ENCODE measurements around the gene DIAPH3. TPM values are rescaled to one million over a fixed set of nuclear protein-coding genes. Genes with fewer than 3 reads are reported as not detected.
"Not testable (repeated sequence)": the region's sequence is repeated elsewhere in the genome, so short reads cannot be mapped to it uniquely, and the experiment has no call there.

Gene DIAPH3
- polyA plus RNA-seq, 3 donors from 2014 or later: 0.03 to 0.25 TPM; not detected in 1

GRCh38 chr13:60061737-60062136 is 102.0 kb downstream of the DIAPH3 start:
- H3K27ac Mint-ChIP-seq: no peak overlapping the region
- DNase-seq: no peak
- peaks cover 0 to 5% (median 0%) of the 10 kb centered on the region in 6 donors for H3K9me3 Mint-ChIP-seq
- H3K27me3 Mint-ChIP-seq (ENCODE audit: low read depth in 3 of 3): no peaks in the 10 kb centered on the region
- no peaks in the 10 kb centered on the region for H3K4me1 Mint-ChIP-seq
- H3K4me3 Mint-ChIP-seq: no peak overlapping the region
- H3K36me3 Mint-ChIP-seq: peaks cover 0 to 4% (median 0%) of the 10 kb centered on the region in 3 donors

- H3K4me3 Mint-ChIP-seq: no peak overlapping the region
- peaks cover 3 to 5% of the 10 kb centered on the region in 2 donors for H3K4me1 Mint-ChIP-seq
- H3K27me3 Mint-ChIP-seq (ENCODE audit: low read depth in 3 of 3): peaks cover 0 to 3% (median 1%) of the 10 kb centered on the region in 3 donors
- H3K36me3 Mint-ChIP-seq: no peaks in the 10 kb centered on the region
- DNase-seq: no peak
- H3K9me3 Mint-ChIP-seq: peaks cover 0 to 2% (median 0%) of the 10 kb centered on the region in 6 donors
- H3K27ac Mint-ChIP-seq: peak overlapping the region in 1 of 6 donors; percentile 36
Observed at GRCh38 chr13:60051754-60052285, 111.9 kb downstream of the DIAPH3 start.

DNA sequence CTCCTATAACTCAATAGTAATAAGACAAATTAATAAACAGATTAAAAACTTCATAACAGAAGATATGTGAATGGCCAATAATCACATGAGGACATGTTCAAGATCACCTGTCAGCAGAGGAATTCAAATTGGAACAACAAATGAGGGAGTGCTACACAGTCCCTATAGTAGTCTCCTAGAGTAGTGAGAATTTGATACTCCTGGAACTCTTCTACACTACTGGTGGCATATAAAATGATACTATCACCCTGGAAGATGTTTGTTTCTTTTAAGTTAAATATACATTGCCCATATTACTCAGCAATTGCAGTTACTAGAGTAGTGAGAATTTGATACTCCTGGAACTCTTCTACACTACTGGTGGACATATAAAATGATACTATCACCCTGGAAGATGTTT is 115.4 kb downstream of the DIAPH3 start:
- not testable (repeated sequence) for H3K27ac Mint-ChIP-seq; H3K4me1 Mint-ChIP-seq; H3K9me3 Mint-ChIP-seq; H3K27me3 Mint-ChIP-seq (ENCODE audit: low read depth in 3 of 3); H3K4me3 Mint-ChIP-seq; H3K36me3 Mint-ChIP-seq; DNase-seq

DNA sequence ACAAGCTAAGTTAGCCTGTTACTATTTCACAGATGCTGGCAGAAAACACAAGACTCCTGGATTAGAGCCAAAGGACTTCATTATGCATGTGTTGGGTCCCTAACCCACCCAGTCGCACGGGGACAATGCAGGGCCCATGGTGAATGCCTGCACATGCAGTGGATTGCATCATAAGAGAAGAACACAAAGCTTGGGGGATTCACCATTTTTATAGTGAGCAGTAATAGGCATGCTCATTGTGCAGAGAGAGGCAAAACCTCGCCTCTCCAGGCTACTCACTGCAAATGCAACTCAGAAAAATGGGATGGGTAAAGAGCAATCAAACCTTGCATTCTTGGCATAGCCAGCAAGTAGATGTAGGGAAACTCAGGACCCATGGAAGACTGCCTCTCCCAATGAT is 115.8 kb downstream of the DIAPH3 start:
- H3K36me3 Mint-ChIP-seq: no peaks in the 10 kb centered on the region
- peaks cover 0 to 4% (median 0%) of the 10 kb centered on the region in 6 donors for H3K9me3 Mint-ChIP-seq
- DNase-seq: no peak
- no peak overlapping the region for H3K27ac Mint-ChIP-seq
- peaks cover 0 to 2% (median 0%) of the 10 kb centered on the region in 3 donors for H3K27me3 Mint-ChIP-seq (ENCODE audit: low read depth in 3 of 3)
- no peak overlapping the region for H3K4me3 Mint-ChIP-seq
- H3K4me1 Mint-ChIP-seq: peaks cover 3 to 5% of the 10 kb centered on the region in 2 donors

DNA sequence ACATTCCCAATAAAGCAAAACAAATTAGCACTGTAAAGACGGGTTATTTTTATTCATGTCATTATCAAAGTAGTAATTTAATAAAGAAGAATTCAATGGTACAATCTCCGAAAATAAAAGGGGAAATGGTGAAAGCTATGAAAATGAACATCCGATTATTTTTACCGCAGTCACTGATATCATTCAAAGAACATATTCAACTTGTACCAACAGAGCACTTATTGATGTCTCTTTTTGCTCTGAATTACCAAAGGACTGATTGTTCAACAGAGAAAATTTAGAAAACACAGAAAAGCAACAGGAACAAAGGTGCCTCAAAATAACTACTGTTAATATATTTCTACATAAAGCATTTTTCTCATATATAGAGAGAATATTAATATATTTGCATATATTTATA is 119.4 kb downstream of the DIAPH3 start:
- Mint-ChIP-seq H3K36me3 (peaks cover 0 to 5% (median 0%) of the 10 kb centered on the region in 3 donors), H3K4me3 (no peak overlapping the region), H3K4me1 (no peaks in the 10 kb centered on the region), H3K9me3 (peaks cover 0 to 4% (median 0%) of the 10 kb centered on the region in 6 donors), H3K27me3 (ENCODE audit: low read depth in 3 of 3) (peaks cover 0 to 2% (median 0%) of the 10 kb centered on the region in 3 donors), H3K27ac (no peak overlapping the region)
- no peak for DNase-seq

DNA sequence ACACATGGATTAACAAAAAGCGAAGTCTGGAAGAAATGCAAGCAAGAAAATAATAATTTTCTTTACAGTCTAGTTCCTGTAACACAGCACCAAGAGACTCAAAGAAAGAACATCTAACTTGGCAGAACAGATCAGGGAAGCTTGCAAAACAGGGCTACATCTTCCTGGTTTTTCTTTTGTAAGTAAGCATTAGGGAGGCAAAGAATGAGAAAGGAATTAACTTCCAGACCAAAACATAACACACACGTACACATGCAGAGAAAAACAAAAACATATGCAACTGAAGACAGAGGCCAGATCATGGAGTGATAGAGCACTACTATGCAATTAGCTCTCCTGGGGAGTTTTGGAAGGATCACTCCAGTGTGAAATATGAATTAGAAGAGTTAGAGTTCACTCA is 120.5 kb downstream of the DIAPH3 start:
- Mint-ChIP-seq H3K36me3 (peaks cover 0 to 8% (median 0%) of the 10 kb centered on the region in 3 donors), H3K27ac (no peak overlapping the region), H3K9me3 (peaks cover 0 to 4% (median 0%) of the 10 kb centered on the region in 6 donors), H3K27me3 (ENCODE audit: low read depth in 3 of 3) (peaks cover 0 to 2% (median 0%) of the 10 kb centered on the region in 3 donors), H3K4me3 (no peak overlapping the region), H3K4me1 (no peaks in the 10 kb centered on the region)
- DNase-seq: no peak

DNA sequence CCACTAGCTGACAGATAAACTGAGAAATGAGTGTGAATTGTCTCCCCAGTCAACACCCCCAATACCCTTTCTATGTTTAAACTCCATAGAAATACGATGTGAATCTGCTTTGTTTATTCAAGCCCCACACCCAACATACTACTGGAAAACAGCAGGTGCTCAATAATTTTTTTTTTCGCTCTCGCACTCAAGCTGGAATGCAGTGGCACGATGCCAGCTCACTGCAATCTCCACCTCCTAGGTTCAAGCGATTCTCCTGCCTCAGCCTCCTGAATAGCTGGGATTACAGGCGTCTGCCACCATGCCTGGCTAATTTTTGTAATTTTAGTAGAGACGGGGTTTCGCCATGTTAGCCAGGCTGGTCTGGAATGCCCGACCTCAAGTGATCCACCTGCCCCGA is 123.1 kb downstream of the DIAPH3 start:
- H3K4me1 Mint-ChIP-seq: not testable (repeated sequence)

DNA sequence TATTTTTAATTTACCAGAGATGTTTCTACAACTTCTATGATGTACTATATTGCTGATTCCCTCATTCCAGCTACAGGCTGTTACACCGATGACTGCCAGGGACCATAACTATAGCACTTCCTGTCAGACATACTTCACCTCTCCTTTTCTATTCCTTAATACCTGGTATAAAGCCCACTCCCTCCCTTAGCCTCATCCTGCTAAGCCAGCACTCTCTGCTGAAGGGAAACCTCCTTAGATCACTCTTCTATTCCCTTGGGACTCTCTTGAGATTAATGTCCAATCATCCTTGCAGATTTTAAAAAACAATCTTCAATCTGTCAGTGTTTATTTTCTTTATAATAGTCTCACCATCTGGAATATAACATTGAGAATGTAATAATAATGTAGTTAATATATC is 127.9 kb downstream of the DIAPH3 start:
- no peaks in the 10 kb centered on the region for H3K4me1 Mint-ChIP-seq

More for the DNA sequence above, 123.1 kb downstream of the DIAPH3 start:
- not testable (repeated sequence) for DNase-seq; H3K27ac Mint-ChIP-seq; H3K27me3 Mint-ChIP-seq (ENCODE audit: low read depth in 3 of 3); H3K4me3 Mint-ChIP-seq; H3K9me3 Mint-ChIP-seq; H3K36me3 Mint-ChIP-seq

GRCh38 chr13:60032851-60033250 is 130.9 kb downstream of the DIAPH3 start:
- H3K9me3 Mint-ChIP-seq: peaks cover 0 to 2% (median 0%) of the 10 kb centered on the region in 6 donors
- peaks cover 0 to 11% (median 0%) of the 10 kb centered on the region in 3 donors for H3K36me3 Mint-ChIP-seq
- no peaks in the 10 kb centered on the region for H3K27me3 Mint-ChIP-seq (ENCODE audit: low read depth in 3 of 3)
- no peaks in the 10 kb centered on the region for H3K4me1 Mint-ChIP-seq
- DNase-seq: no peak
- no peak overlapping the region for H3K4me3 Mint-ChIP-seq
- H3K27ac Mint-ChIP-seq: no peak overlapping the region

More for the DNA sequence above, 127.9 kb downstream of the DIAPH3 start:
- Mint-ChIP-seq H3K36me3 (peaks cover 0 to 15% (median 0%) of the 10 kb centered on the region in 3 donors), H3K9me3 (no peaks in the 10 kb centered on the region), H3K27me3 (ENCODE audit: low read depth in 3 of 3) (no peaks in the 10 kb centered on the region), H3K4me3 (no peak overlapping the region), H3K27ac (no peak overlapping the region)
- no peak for DNase-seq

- Mint-ChIP-seq H3K27ac (no peak overlapping the region), H3K9me3 (peaks cover 0 to 8% (median 2%) of the 10 kb centered on the region in 6 donors)
Observed at GRCh38 chr13:60028021-60028420, 135.7 kb downstream of the DIAPH3 start.

DNA sequence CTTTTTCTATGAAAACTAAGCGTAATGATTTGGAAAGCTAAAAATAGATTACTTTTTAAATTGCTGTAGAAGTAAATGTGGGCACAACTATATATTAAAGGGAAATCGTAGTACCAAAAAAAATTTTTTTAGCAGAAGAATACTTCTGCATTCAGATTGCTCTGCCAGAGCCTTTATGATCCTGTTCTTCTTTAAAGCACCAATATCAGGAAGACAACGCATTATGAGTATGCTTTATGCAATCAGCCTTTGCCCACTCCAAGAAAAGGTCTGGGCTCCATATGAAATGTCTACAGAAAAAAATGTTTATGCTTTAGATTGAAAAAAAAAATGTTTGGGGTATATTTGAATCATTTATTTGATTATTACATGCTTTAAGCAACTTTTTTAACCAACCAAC is 137.4 kb downstream of the DIAPH3 start:
- no peak for DNase-seq
- Mint-ChIP-seq H3K36me3 (peaks cover 0 to 4% (median 3%) of the 10 kb centered on the region in 3 donors), H3K27ac (no peak overlapping the region), H3K27me3 (ENCODE audit: low read depth in 3 of 3) (peaks cover 0 to 2% (median under 1%) of the 10 kb centered on the region in 3 donors), H3K9me3 (peaks cover 0 to 8% (median 2%) of the 10 kb centered on the region in 6 donors), H3K4me3 (no peak overlapping the region), H3K4me1 (no peaks in the 10 kb centered on the region)

More at GRCh38 chr13:60028021-60028420, 135.7 kb downstream of the DIAPH3 start:
- Mint-ChIP-seq H3K36me3 (peaks cover 0 to 11% (median 3%) of the 10 kb centered on the region in 3 donors), H3K27me3 (ENCODE audit: low read depth in 3 of 3) (peaks cover 0 to 2% (median 0%) of the 10 kb centered on the region in 3 donors), H3K4me1 (no peaks in the 10 kb centered on the region), H3K4me3 (no peak overlapping the region)
- DNase-seq: no peak

DNA sequence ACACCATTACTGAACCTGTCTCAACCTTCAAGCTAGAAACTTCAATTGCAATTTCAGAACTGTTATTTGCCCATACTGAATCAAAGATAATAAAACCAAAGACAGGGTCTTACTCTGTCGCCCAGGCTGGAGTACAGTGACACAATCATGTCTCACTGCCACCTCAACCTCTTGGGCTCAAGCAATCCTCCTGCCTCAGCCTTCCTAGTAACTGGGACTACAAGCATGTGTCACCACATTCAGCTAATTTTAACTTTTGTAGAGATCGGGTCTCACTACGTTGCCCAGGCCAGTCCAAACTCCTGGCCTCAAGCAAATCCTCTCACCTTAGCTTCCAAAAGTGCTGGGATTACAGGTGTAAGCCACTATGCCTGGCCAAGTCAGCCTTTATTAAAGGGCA is 143.4 kb downstream of the DIAPH3 start:
- H3K27me3 Mint-ChIP-seq (ENCODE audit: low read depth in 3 of 3): peaks cover 0 to 4% (median 3%) of the 10 kb centered on the region in 3 donors
- no peak for DNase-seq
- peak overlapping the region in 1 of 5 donors; percentile 50 for H3K4me3 Mint-ChIP-seq
- H3K27ac Mint-ChIP-seq: peak overlapping the region in 2 of 6 donors; percentile 2 to 3
- peaks cover 0 to 8% (median 1%) of the 10 kb centered on the region in 6 donors for H3K9me3 Mint-ChIP-seq
- H3K4me1 Mint-ChIP-seq: peaks cover 23 to 27% of the 10 kb centered on the region in 2 donors
- peaks cover 0 to 3% (median 1%) of the 10 kb centered on the region in 3 donors for H3K36me3 Mint-ChIP-seq

GRCh38 chr13:60019119-60019993 is 144.4 kb downstream of the DIAPH3 start:
- H3K27me3 Mint-ChIP-seq (ENCODE audit: low read depth in 3 of 3): peaks cover 0 to 3% (median 2%) of the 10 kb centered on the region in 3 donors
- H3K27ac Mint-ChIP-seq: peak overlapping the region in 4 of 6 donors; percentile 25 to 68 (median 42)
- peaks cover 23 to 27% of the 10 kb centered on the region in 2 donors for H3K4me1 Mint-ChIP-seq
- H3K4me3 Mint-ChIP-seq: peak overlapping the region; percentile 13 to 69 (median 50)
- H3K36me3 Mint-ChIP-seq: peaks cover 0 to 3% (median 0%) of the 10 kb centered on the region in 3 donors
- DNase-seq: peak in 2 of 3 donors; percentile 7 to 15
- H3K9me3 Mint-ChIP-seq: peaks cover 0 to 5% (median 1%) of the 10 kb centered on the region in 6 donors

DNA sequence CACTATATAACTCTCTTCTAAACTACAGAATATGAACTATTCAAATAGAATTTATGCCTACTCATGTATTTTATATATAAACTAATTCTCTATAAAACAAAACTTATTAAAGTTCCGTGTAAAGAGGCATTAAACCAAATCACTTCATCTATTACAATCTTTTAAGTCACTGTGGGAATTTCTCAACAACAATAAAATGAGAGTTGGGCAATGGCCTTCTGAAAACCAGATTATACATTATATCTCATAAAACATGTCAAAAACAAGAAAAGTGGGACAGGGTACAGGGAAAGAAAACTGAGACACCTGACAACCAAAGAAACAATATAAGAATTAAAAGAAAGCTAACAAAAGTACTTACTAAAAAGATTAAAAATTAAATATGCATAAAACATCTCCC is 145.2 kb downstream of the DIAPH3 start:
- Mint-ChIP-seq H3K36me3 (no peaks in the 10 kb centered on the region), H3K9me3 (no peaks in the 10 kb centered on the region), H3K27ac (peak overlapping the region in 3 of 6 donors; percentile 27 to 64 (median 32)), H3K4me3 (no peak overlapping the region), H3K27me3 (ENCODE audit: low read depth in 3 of 3) (peaks cover 0 to 3% (median 2%) of the 10 kb centered on the region in 3 donors), H3K4me1 (peaks cover 23 to 27% of the 10 kb centered on the region in 2 donors)
- no peak for DNase-seq

Measured in immature natural killer cell (primary cell).